IMR-90 (cell line): Measurements from ENCODE around the gene ZCCHC24. TPM values are rescaled to one million over a fixed set of nuclear protein-coding genes. Genes with fewer than 3 reads are reported as not detected.

Experiments used
- ATAC-seq: fragments of 200-7000 bp; cut with Tn5 transposase; 2 replicates; pipeline ENCODE4 v1.9.1; 2020; ENCODE audit warnings: low read depth, mild to moderate bottlenecking, moderate library complexity
- BruUV-seq: library from RNA; stranded (reverse); fragments of 400-500 nt; replicated peaks from 2 replicates; lab custom pipeline; 2021; lab: Mats Ljungman, UMichigan
- CTCF ChIA-PET: fragments of 300-600 bp; formaldehyde crosslinking; extraction: SDS; loops from one replicate; lab custom pipeline; 2021; ENCODE audit warnings: antibody characterized with exemption; lab: Yijun Ruan, JAX
- POLR2A ChIA-PET: fragments of 300-600 bp; sonication (Branson Sonifier 250); formaldehyde crosslinking; loops from one replicate; lab custom pipeline; 2022; ENCODE audit warnings: antibody characterized with exemption; ENCODE audit not compliant: unreplicated experiment; lab: Charles Lee
- DNase-seq: peaks from one replicate; pipeline ENCODE4 v3.0.0; 2013
- H2AFZ ChIP-seq: replicated peaks from 2 replicates; pipeline ENCODE3; 2013; ENCODE audit warnings: low read length, mild to moderate bottlenecking; ENCODE audit not compliant: poor library complexity
- H2AK5ac ChIP-seq: 2 replicates; pipeline ENCODE4 v1.6.1; 2013; ENCODE audit warnings: low read depth, low read length, inconsistent platforms
- H2AK9ac ChIP-seq: replicated peaks from 2 replicates; pipeline ENCODE3; 2013; ENCODE audit warnings: mild to moderate bottlenecking, low read depth, low read length, moderate library complexity; ENCODE audit not compliant: poor library complexity
- H2BK120ac ChIP-seq: 2 replicates; pipeline ENCODE4 v1.6.1; 2013; ENCODE audit warnings: low read depth, low read length, inconsistent platforms
- H2BK15ac ChIP-seq: 3 replicates; pipeline ENCODE4 v1.6.1; 2013; ENCODE audit warnings: low read depth, low read length, inconsistent platforms
- H2BK20ac ChIP-seq: 2 replicates; pipeline ENCODE4 v1.6.1; 2013; ENCODE audit warnings: low read depth, mild to moderate bottlenecking, inconsistent platforms, low read length, moderate library complexity
- H2BK5ac ChIP-seq: 2 replicates; pipeline ENCODE4 v1.6.1; 2013; ENCODE audit warnings: mild to moderate bottlenecking, low read depth, low read length, inconsistent platforms; ENCODE audit not compliant: poor library complexity, severe bottlenecking
- H3K14ac ChIP-seq: replicated peaks from 2 replicates; pipeline ENCODE4 v1.6.1; 2013; ENCODE audit warnings: low read depth, low read length, inconsistent platforms
- H3K18ac ChIP-seq: 2 replicates; pipeline ENCODE4 v1.6.1; 2013; ENCODE audit warnings: low read depth, low read length, control low read depth
- H3K23ac ChIP-seq: 2 replicates; pipeline ENCODE4 v1.6.1; 2013; ENCODE audit warnings: low read depth, low read length, inconsistent platforms
- H3K27ac ChIP-seq: 2 replicates; pipeline ENCODE4 v1.5.1; 2013; ENCODE audit warnings: mild to moderate bottlenecking, control low read depth, low read length; ENCODE audit not compliant: insufficient read depth
- H3K27me3 ChIP-seq: 2 replicates; pipeline ENCODE4 v1.6.1; 2013; ENCODE audit warnings: low read length; ENCODE audit not compliant: control insufficient read depth, insufficient read depth
- H3K36me3 ChIP-seq: 2 replicates; pipeline ENCODE4 v1.6.1; 2013; ENCODE audit warnings: low read length, mixed read lengths; ENCODE audit not compliant: control insufficient read depth, insufficient read depth
- H3K4ac ChIP-seq: 2 replicates; pipeline ENCODE4 v1.6.1; 2013; ENCODE audit warnings: low read depth, low read length, inconsistent platforms
- H3K4me1 ChIP-seq: 2 replicates; pipeline ENCODE4 v1.6.1; 2013; ENCODE audit warnings: low read length, mixed read lengths; ENCODE audit not compliant: control insufficient read depth, insufficient read depth
- H3K4me2 ChIP-seq: 2 replicates; pipeline ENCODE4 v1.6.1; 2013; ENCODE audit warnings: low read depth, mild to moderate bottlenecking, control low read depth, low read length, moderate library complexity
- H3K4me3 ChIP-seq: 2 replicates; pipeline ENCODE4 v1.5.1; 2013; ENCODE audit warnings: low read depth, mild to moderate bottlenecking, control low read depth, low read length, moderate library complexity; ENCODE audit not compliant: insufficient read depth
- H3K56ac ChIP-seq: 2 replicates; pipeline ENCODE4 v1.6.1; 2013; ENCODE audit warnings: low read length, inconsistent platforms; ENCODE audit not compliant: insufficient read depth; ENCODE audit errors: extremely low read depth
- H3K79me1 ChIP-seq, 2 experiments: 2 replicates each; pipeline ENCODE4 v1.6.1; 2013; ENCODE audit warnings: low read length in 2 of 2, inconsistent platforms in 1 of 2, low read depth in 1 of 2
- H3K9ac ChIP-seq: 2 replicates; pipeline ENCODE4 v1.6.1; 2013; ENCODE audit warnings: low read depth, low read length, control low read depth
- H3K9me1 ChIP-seq: 2 replicates; pipeline ENCODE4 v1.6.1; 2013; ENCODE audit warnings: low read length, inconsistent platforms; ENCODE audit not compliant: insufficient read depth
- H3K9me3 ChIP-seq: 2 replicates; pipeline ENCODE4 v1.6.1; 2013; ENCODE audit warnings: low read length; ENCODE audit not compliant: control insufficient read depth, insufficient read depth
- H4K20me1 ChIP-seq: 2 replicates; pipeline ENCODE4 v1.6.1; 2013; ENCODE audit warnings: low read length, inconsistent platforms; ENCODE audit not compliant: insufficient read depth
- H4K5ac ChIP-seq: 2 replicates; pipeline ENCODE4 v1.6.1; 2013; ENCODE audit warnings: mild to moderate bottlenecking, low read depth, low read length, control low read depth
- H4K8ac ChIP-seq, 2 experiments: 2 replicates each; pipeline ENCODE4 v1.6.1; 2013; ENCODE audit warnings: low read depth in 2 of 2, low read length in 2 of 2, control low read depth in 1 of 2, inconsistent platforms in 1 of 2
- H4K91ac ChIP-seq: 2 replicates; pipeline ENCODE4 v1.6.1; 2013; ENCODE audit warnings: low read depth, low read length, inconsistent platforms; ENCODE audit not compliant: insufficient read depth
- FOS ChIP-seq: fragments of 150-350 bp; IDR thresholded peaks from 2 replicates; pipeline ENCODE4 v1.6.1; 2016; ENCODE audit warnings: low read depth, low read length
- MXI1 ChIP-seq: IDR thresholded peaks from 2 replicates; pipeline ENCODE4 v1.6.1; 2012; ENCODE audit warnings: low read depth, mild to moderate bottlenecking, low read length, moderate library complexity, borderline replicate concordance
- POLR2A ChIP-seq: IDR thresholded peaks from 2 replicates; pipeline ENCODE4 v1.6.1; 2012; ENCODE audit warnings: mild to moderate bottlenecking, low read depth, low read length
- WGBS, 2 experiments: methylation state at CpG; one replicate each; pipeline versions ENCODE4 v1.1.5 to v1.1.7; 2013; ENCODE audit warnings: missing lambda C conversion rate in 2 of 2; ENCODE audit not compliant: insufficient read length in 1 of 2; ENCODE audit errors: extremely low coverage in 2 of 2; 5-methylcytosine and 5-hydroxymethylcytosine counted together
- dilution Hi-C: fragments of 300-500 bp; cut with HindIII; formaldehyde crosslinking; loops from one replicate; pipeline ENCODE4 v1.14.3; 2018; ENCODE audit warnings: low sequenced_read_pairs; ENCODE audit not compliant: unreplicated experiment
- in situ Hi-C: fragments of 300-500 bp; cut with MboI; formaldehyde crosslinking; loops from 3 replicates; pipeline ENCODE4 v1.14.3; 2019; ENCODE audit warnings: low sequenced_read_pairs, inconsistent platforms, mixed read lengths
- intact Hi-C: fragments of 100-400 bp; cut with micrococcal nuclease; formaldehyde crosslinking; loops from 2 replicates; pipeline ENCODE4 v1.10.0; 2022
- polyA plus RNA-seq, 3 experiments: library from polyadenylated mRNA; depleted of rRNA; stranded (reverse); fragments of >200 nt; gene quantifications; 2 replicates each; pipeline ENCODE4 v1.2.3, GENCODE V29; 2012; ENCODE audit warnings: low replicate concordance in 1 of 3
- total RNA-seq: library from RNA; depleted of rRNA; stranded (reverse); fragments of >200 nt; gene quantifications from 2 replicates; pipeline ENCODE4 v1.2.3, GENCODE V29; 2012

The ZCCHC24 gene
- total and polyA plus RNA-seq, 2 of the 4 experiments (the other 2 are of a cell fraction), result 15.1 to 25.9 TPM

GRCh38 chr10:79457256-79457785, 11.9 kb upstream of the ZCCHC24 start:
- Histone ChIP-seq H4K5ac (no peak overlapping the region), H3K56ac (no peak overlapping the region), H3K36me3 (no peaks in the 10 kb centered on the region), H3K4ac (no peak overlapping the region), H2BK120ac (no peak overlapping the region), H3K27me3 (no peaks in the 10 kb centered on the region), H2AK5ac (peak overlapping the region; percentile 49; the same call in 1 of the 2 replicates), H3K4me2 (no peak overlapping the region), H3K14ac (no peak overlapping the region), H3K18ac (no peak overlapping the region), H3K79me1 (peaks cover 0 to 4% of the 10 kb centered on the region in 2 experiments; a peak in 1 of 4 replicates), H2BK15ac (no peak overlapping the region), H2BK5ac (no peak overlapping the region), H4K8ac (no peak overlapping the region), H3K9me3 (no peaks in the 10 kb centered on the region), H3K4me1 (peaks cover 15% of the 10 kb centered on the region), H3K23ac (no peak overlapping the region), H2AK9ac (no peak overlapping the region), H4K20me1 (no peaks in the 10 kb centered on the region), H2AFZ (no peak overlapping the region), H3K9ac (no peak overlapping the region), H3K4me3 (no peak overlapping the region), H4K91ac (no peak overlapping the region), H3K9me1 (peaks cover 15% of the 10 kb centered on the region), H3K27ac (no peak overlapping the region), H2BK20ac (no peak overlapping the region)
- TF ChIP-seq FOS (no peak), MXI1 (no peak), POLR2A (no peak)
- intact Hi-C loops (no loop called here), dilution Hi-C loops (no loop called here), in situ Hi-C loops (no loop called here)
- WGBS, 2 experiments, result no CpG with 5 or more reads among the region's 7 CpGs
- CTCF ChIA-PET, result interaction anchor here (1.2 kb wide), 1 partner anchor 10 kb away, joined by 3 read pairs; no protein-coding TSS in a partner anchor
- DNase-seq, result no peak
- BruUV-seq, result no TSS peak
- POLR2A ChIA-PET, result no interaction called here
- no peak for ATAC-seq
